ENCODE data around the gene SH3TC2.

SH3TC2 gene

GRCh38 chr5:148965511-148966265 lies 97.2 kb downstream of the SH3TC2 start:
- TF ChIP-seq TAF1 (IDR thresholded peaks at IDR 0.05; ENCODE audit: borderline replicate concordance, insufficient read depth, low read length) (no peak), FOXP2 (optimal IDR thresholded peaks at IDR 0.05; ENCODE audit: borderline replicate concordance, extremely low read depth, extremely low read length, insufficient read depth) (no peak), REST (IDR thresholded peaks at IDR 0.05; ENCODE audit: insufficient read depth in 1 of 2, low read depth in 2 of 2, low read length in 2 of 2) (no peak), POLR2AphosphoS5 (IDR thresholded peaks at IDR 0.05; ENCODE audit: low read depth, low read length) (no peak), SIN3A (IDR thresholded peaks at IDR 0.05; ENCODE audit: borderline replicate concordance, insufficient read depth, low read length) (no peak)

GRCh38 chr5:148963664-148964063 lies 99.2 kb downstream of the SH3TC2 start:
- TF ChIP-seq REST (IDR thresholded peaks at IDR 0.05; ENCODE audit: insufficient read depth in 1 of 2, low read depth in 2 of 2, low read length in 2 of 2): no peak
- no peak for TF ChIP-seq TAF1 (IDR thresholded peaks at IDR 0.05; ENCODE audit: borderline replicate concordance, insufficient read depth, low read length)
- no peak for TF ChIP-seq POLR2AphosphoS5 (IDR thresholded peaks at IDR 0.05; ENCODE audit: low read depth, low read length)

GRCh38 chr5:148962761-148963324 lies 100.0 kb downstream of the SH3TC2 start:
- no peak for TF ChIP-seq SIN3A (IDR thresholded peaks at IDR 0.05; ENCODE audit: borderline replicate concordance, insufficient read depth, low read length)
- TF ChIP-seq FOXP2 (optimal IDR thresholded peaks at IDR 0.05; ENCODE audit: borderline replicate concordance, extremely low read depth, extremely low read length, insufficient read depth): no peak
- no peak for TF ChIP-seq TAF1 (IDR thresholded peaks at IDR 0.05; ENCODE audit: borderline replicate concordance, insufficient read depth, low read length)
- TF ChIP-seq POLR2AphosphoS5 (IDR thresholded peaks at IDR 0.05; ENCODE audit: low read depth, low read length): no peak
- no peak for TF ChIP-seq REST (IDR thresholded peaks at IDR 0.05; ENCODE audit: insufficient read depth in 1 of 2, low read depth in 2 of 2, low read length in 2 of 2)

GRCh38 chr5:148962200-148962550 lies 100.7 kb downstream of the SH3TC2 start:
- TF ChIP-seq SIN3A (IDR thresholded peaks at IDR 0.05; ENCODE audit: borderline replicate concordance, insufficient read depth, low read length) (no peak), FOXP2 (optimal IDR thresholded peaks at IDR 0.05; ENCODE audit: borderline replicate concordance, extremely low read depth, extremely low read length, insufficient read depth) (no peak), POLR2AphosphoS5 (IDR thresholded peaks at IDR 0.05; ENCODE audit: low read depth, low read length) (no peak), REST (IDR thresholded peaks at IDR 0.05; ENCODE audit: insufficient read depth in 1 of 2, low read depth in 2 of 2, low read length in 2 of 2) (no peak), TAF1 (IDR thresholded peaks at IDR 0.05; ENCODE audit: borderline replicate concordance, insufficient read depth, low read length) (no peak)

All from PFSK-1 (cell line).